Muscle layer of duodenum (tissue), 2 donors: Measurements from ENCODE around the gene PAQR8.

ENCODE experiments used
- H3K27ac ChIP-seq: one replicate; pipeline ENCODE4 v1.7.0; 2013; ENCODE audit warnings: mild to moderate bottlenecking, low read length
- H3K27me3 ChIP-seq: one replicate; pipeline ENCODE4 v1.7.0; 2013; ENCODE audit warnings: low read depth, mild to moderate bottlenecking, control low read depth, low read length
- H3K36me3 ChIP-seq, 2 donors: one replicate each; pipeline ENCODE4 v1.7.0; 2013; ENCODE audit warnings: low read length in 2 of 2, control low read depth in 1 of 2, mild to moderate bottlenecking in 1 of 2; ENCODE audit not compliant: insufficient read depth in 2 of 2, control insufficient read depth in 1 of 2
- H3K4me1 ChIP-seq, 2 donors: one replicate each; pipeline ENCODE4 v1.7.0; 2013; ENCODE audit warnings: low read length in 2 of 2, mild to moderate bottlenecking in 2 of 2, control low read depth in 1 of 2, moderate library complexity in 1 of 2; ENCODE audit not compliant: insufficient read depth in 2 of 2, control insufficient read depth in 1 of 2
- H3K4me3 ChIP-seq, 2 donors: one replicate each; pipeline ENCODE4 v1.7.0; 2013; ENCODE audit warnings: low read length in 2 of 2, low read depth in 1 of 2, mild to moderate bottlenecking in 1 of 2
- H3K9me3 ChIP-seq, 2 donors: one replicate each; pipeline ENCODE4 v1.7.0; 2013; ENCODE audit warnings: low read length in 2 of 2, control low read depth in 1 of 2, mild to moderate bottlenecking in 1 of 2; ENCODE audit not compliant: control insufficient read depth in 1 of 2
- donor health status: healthy.

The PAQR8 gene

GRCh38 chr6:52361945-52362442, at the start of gene PAQR8:
Gene PAQR8 (plus strand): TSS chr6:52362151. CDS start chr6:52403214, 41,063 bp downstream.
- Histone ChIP-seq H3K4me3 (peak within 1 kb of the TSS; percentile 72 to 90), H3K27me3 (no peaks in the 10 kb centered on the region), H3K9me3 (no peaks in the 10 kb centered on the region), H3K27ac (peak within 1 kb of the TSS; percentile 88), H3K36me3 (no peaks in the 10 kb centered on the region), H3K4me1 (peaks cover 6 to 33% of the 10 kb centered on the region in 2 donors)

GRCh38 chr6:52312461-52312860, 49.5 kb upstream of the PAQR8 start:
- Histone ChIP-seq H3K36me3 (no peaks in the 10 kb centered on the region), H3K4me1 (peaks cover 0 to 8% of the 10 kb centered on the region in 2 donors), H3K27ac (no peak overlapping the region), H3K4me3 (no peak overlapping the region), H3K27me3 (no peaks in the 10 kb centered on the region), H3K9me3 (no peaks in the 10 kb centered on the region)

- Histone ChIP-seq H3K27ac (no peak overlapping the region), H3K9me3 (no peaks in the 10 kb centered on the region), H3K27me3 (no peaks in the 10 kb centered on the region), H3K36me3 (no peaks in the 10 kb centered on the region), H3K4me1 (peaks cover 0 to 12% of the 10 kb centered on the region in 2 donors), H3K4me3 (no peak overlapping the region)
These were observed 47.2 kb upstream of the PAQR8 start for GRCh38 chr6:52314752-52315151.

DNA sequence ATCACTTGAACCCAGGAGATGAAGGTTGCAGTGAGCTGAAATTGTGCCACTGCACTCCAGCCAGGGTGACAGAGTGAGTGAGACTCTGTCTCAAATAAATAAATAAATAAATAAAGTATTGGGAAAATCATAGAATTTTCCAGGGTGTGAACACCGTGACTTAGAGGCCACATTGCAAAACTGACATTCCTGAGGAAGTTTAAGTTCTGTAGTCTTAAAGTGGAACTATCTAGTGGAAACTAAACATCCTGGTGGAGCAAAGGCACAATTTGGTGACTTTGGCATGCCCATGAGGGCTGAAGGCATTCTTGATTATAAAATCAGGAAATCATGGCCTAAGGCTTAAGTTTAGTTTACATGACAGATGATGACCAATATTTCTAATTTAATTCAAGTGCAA, 44.7 kb upstream of the PAQR8 start:
- Histone ChIP-seq H3K36me3 (no peaks in the 10 kb centered on the region), H3K27ac (no peak overlapping the region), H3K9me3 (no peaks in the 10 kb centered on the region), H3K27me3 (no peaks in the 10 kb centered on the region), H3K4me3 (no peak overlapping the region), H3K4me1 (peaks cover 0 to 6% of the 10 kb centered on the region in 2 donors)

DNA sequence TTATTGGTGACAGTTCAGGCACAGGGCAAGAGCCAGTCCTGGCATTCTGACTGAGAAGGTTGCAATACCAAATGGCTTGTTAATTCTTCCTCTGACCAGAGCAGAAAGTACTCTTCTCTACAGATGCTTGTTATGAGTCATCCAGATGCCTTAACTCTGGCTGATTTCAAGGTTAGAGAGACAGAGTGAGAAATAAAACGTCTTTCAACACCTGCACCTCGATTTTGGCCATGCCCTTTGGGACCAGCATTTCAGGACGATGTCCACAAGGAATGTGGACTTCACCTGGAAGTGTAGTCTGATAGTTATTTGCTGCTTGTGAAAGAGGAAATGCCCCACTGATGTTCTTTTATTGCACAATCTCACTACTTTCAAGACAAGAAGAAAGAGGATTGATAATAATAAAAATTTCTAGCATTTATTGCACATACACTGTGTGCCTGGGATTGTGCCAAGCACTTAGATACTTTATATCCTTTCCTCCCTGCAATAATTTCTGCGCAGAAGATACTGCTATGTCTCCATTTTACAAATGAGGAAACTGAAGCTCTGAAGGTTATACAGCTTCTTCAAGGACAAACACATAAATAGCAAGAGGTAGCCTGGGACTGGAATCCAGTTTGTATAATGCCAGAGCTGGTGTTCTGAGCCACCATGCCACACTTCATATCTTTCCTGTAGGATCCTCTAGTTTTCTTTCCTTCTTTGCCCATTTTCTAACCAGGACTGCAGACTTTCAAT, 43.9 kb upstream of the PAQR8 start:
- Histone ChIP-seq H3K27ac (no peak overlapping the region), H3K4me3 (no peak overlapping the region), H3K4me1 (peaks cover 0 to 5% of the 10 kb centered on the region in 2 donors), H3K36me3 (no peaks in the 10 kb centered on the region), H3K27me3 (no peaks in the 10 kb centered on the region), H3K9me3 (no peaks in the 10 kb centered on the region)

DNA sequence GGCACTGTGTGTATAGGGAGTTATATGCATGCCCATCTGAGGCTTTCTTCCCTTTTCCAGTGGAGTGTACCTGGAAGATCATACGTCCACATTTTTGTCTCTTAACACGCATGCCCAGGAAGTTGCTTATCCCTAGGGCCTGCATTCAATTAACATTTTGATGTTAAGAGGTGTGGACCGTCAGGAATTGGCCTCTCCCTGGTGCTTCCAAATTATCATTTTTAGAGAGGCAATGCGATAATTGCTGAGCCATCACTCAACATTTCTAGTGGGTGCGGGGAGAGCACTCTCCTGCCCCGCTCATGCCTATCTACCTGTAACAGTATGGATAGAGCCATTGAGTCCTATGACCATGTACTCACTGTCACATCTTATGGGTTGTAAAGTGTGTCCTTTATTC, 37.8 kb upstream of the PAQR8 start:
- Histone ChIP-seq H3K4me3 (no peak overlapping the region), H3K4me1 (no peaks in the 10 kb centered on the region), H3K36me3 (no peaks in the 10 kb centered on the region), H3K9me3 (no peaks in the 10 kb centered on the region), H3K27me3 (no peaks in the 10 kb centered on the region), H3K27ac (no peak overlapping the region)

- Histone ChIP-seq H3K36me3 (no peaks in the 10 kb centered on the region), H3K4me3 (no peak overlapping the region), H3K4me1 (peaks cover 0 to 4% of the 10 kb centered on the region in 2 donors), H3K27ac (no peak overlapping the region), H3K9me3 (no peaks in the 10 kb centered on the region), H3K27me3 (no peaks in the 10 kb centered on the region)
These were observed 36.1 kb upstream of the PAQR8 start for GRCh38 chr6:52325695-52326471.

DNA sequence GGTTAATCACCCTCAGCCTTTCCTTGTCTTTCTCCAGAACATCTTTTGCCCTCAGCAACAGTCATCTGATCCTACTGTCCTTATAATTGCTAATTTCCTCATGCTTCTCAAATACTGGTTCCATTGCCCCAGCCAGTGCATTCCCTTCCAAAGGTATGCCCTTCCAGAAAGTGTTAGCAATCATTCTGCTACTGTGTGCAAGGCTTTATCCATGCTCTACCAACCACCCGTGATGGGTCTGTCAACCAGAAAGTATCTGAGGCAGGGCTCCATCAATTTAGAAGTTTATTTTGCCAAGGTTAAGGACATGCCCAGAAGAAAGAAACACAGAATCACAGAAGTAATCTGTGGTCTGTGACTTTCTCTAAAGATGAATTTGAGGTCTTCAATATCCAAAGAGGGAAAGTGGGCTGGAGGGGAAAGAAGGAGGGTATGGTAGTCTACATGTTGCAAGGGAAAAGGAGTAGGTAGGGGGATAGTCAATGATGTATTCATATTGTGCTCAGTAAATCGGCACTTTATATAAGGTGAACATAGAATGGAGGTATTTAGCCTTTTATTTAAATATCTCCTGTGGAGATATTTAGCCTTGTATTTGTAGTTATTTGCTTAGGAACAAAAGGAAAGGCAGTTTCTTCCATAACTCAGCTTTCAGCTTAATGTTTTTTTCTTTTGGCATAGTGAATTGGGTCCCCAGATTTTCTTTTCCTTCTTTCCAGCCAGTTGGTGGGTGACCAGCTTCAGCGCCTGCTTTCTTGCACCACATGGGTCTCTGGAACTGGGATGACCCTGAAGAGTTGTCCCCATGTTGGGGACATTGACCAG, 35.2 kb upstream of the PAQR8 start:
- no peak overlapping the region for H3K27ac ChIP-seq
- H3K27me3 ChIP-seq, result no peaks in the 10 kb centered on the region

GRCh38 chr6:52328303-52328662, 33.7 kb upstream of the PAQR8 start:
- no peak overlapping the region for H3K27ac ChIP-seq
- H3K27me3 ChIP-seq, result no peaks in the 10 kb centered on the region
- peaks cover 0 to 4% of the 10 kb centered on the region in 2 donors for H3K4me1 ChIP-seq
- H3K9me3 ChIP-seq, result no peaks in the 10 kb centered on the region
- H3K36me3 ChIP-seq, result no peaks in the 10 kb centered on the region
- no peak overlapping the region for H3K4me3 ChIP-seq

More for the DNA sequence above, 35.2 kb upstream of the PAQR8 start:
- no peak overlapping the region for H3K4me3 ChIP-seq
- peaks cover 0 to 4% of the 10 kb centered on the region in 2 donors for H3K4me1 ChIP-seq
- H3K36me3 ChIP-seq, result no peaks in the 10 kb centered on the region
- H3K9me3 ChIP-seq, result no peaks in the 10 kb centered on the region

DNA sequence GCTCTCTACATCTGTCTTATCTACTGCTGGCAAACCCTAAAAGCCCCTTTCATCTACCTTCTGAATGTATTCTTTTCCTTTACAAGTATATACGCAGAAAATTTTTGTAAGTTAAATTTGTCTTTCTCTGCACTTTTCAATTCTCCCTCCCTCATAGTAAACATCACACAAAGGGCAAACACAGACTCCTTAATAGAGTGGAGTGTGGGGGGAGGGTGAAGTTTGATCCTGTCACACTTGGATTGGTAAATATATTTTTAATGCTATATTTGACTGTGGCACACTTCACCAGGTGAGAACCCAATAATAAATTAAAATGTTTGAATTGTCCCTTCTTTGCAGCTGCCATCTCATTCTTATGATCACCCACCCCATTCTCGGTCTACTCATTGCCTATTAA, 33.2 kb upstream of the PAQR8 start:
- Histone ChIP-seq H3K4me3 (no peak overlapping the region), H3K27me3 (no peaks in the 10 kb centered on the region), H3K36me3 (no peaks in the 10 kb centered on the region), H3K9me3 (no peaks in the 10 kb centered on the region), H3K27ac (no peak overlapping the region), H3K4me1 (peaks cover 0 to 4% of the 10 kb centered on the region in 2 donors)

GRCh38 chr6:52330470-52330869, 31.5 kb upstream of the PAQR8 start:
- no peaks in the 10 kb centered on the region for H3K9me3 ChIP-seq
- no peaks in the 10 kb centered on the region for H3K27me3 ChIP-seq
- peaks cover 0 to 4% of the 10 kb centered on the region in 2 donors for H3K4me1 ChIP-seq
- peak overlapping the region; percentile 27 for H3K27ac ChIP-seq
- H3K4me3 ChIP-seq, result no peak overlapping the region
- no peaks in the 10 kb centered on the region for H3K36me3 ChIP-seq
